ENCODE data around the gene ZNF726.
"Not testable (repeated sequence)": the region's sequence is repeated elsewhere in the genome, so short reads cannot be mapped to it uniquely, and the experiment has no call there.

Gene ZNF726

DNA sequence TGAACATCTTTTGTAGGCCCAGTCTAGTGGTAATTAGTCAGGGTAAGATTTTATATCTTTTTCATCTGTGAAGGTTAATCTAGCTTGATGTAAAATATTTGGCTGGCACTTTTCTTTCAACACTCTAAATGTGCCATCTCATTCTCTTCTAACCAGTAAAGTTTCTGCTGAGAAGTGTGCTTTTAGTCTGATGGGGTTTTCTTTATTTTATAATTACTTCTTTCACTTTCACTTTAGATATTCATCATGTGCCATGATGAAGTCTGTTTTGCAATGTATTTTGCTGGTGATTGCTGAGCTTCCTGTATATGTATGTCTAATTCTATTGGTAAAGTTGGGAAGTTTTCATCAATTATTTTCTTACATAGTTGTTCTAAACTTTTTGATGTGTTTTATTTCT lies 31.9 kb downstream of the ZNF726 start:
- peak; percentile 60 to 74 for ATAC-seq

DNA sequence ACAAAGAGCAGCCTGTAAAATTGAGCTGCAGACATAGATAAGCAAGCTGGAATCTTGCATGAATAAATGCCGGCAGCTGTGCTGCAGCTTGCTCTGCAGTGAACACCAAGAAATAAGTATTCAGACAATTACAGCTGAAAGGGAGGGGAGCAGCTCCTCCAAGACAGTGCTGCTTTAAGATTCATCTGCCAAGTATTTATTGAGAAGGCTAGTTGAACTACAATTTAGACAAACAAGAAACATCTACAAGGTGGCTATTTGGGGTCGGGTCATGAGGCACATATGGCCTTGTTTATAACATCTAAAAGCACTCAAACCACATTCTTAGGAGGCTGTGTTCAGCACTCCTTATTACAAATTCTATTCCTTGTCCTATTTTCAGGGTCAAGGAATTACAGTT lies 34.9 kb downstream of the ZNF726 start:
- no peak for ATAC-seq

DNA sequence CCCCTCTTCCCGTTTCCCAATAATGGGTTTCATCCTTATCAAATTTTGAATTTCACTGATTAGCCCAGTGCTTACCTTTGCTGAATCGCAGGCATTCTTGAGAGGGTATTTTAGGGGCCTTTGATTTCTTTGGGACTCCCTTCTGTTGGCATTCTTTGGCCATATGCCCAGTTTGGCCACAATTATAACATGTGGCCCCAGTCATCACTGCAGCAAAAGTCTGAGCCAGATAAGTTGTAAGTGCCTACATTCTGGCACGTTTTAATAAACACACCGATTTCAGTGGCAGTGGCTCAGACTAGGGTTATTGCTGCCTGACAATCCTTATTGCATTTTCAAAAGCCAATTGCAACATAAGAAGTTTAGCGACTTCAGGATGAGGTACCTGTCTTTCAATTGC lies 41.4 kb downstream of the ZNF726 start:
- no peak for ATAC-seq

DNA sequence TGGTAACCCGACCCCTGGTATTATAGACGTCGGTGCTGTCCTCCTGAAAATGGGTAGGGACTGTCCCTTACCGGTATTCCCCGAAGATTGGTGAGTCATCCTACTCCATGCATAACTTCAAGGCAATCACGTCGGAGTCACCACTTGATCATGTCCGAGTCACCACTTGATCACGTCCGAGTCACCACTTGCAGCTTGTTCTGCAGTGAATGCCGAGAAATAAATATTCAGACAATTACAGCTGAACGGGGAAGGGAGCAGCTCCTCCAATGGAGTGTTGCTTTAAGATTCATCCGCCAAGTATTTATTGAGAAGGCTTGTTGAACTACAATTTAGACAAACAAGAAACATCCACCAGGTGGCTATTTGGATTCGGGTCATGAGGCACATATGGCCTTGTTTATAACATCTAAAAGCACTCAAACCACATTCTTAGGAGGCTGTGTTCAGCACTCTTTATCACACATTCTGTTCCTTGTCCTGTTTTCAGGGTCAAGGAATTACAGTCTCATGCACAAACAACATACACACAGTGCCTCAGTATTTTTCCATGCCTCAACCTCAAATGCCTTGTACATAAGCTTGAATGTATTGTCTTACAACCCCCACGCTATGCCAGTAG lies 43.1 kb downstream of the ZNF726 start:
- ATAC-seq, result no peak

DNA sequence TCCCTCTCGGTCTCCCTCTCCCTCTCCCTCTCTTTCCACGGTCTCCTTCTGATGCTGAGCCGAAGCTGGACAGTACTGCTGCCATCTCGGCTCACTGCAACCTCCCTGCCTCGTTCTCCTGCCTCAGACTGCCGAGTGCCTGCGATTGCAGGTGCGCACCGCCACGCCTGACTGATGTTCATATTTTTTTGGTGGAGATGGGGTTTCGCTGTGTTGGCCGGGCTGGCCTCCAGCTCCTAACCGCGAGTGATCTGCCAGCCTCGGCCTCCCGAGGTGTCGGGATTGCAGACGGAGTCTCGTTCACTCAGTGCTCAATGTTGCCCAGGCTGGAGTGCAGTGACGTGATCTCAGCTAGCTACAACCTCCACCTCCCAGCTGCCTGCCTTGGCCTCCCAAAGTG lies 48.7 kb downstream of the ZNF726 start:
- not testable (repeated sequence) for ATAC-seq

DNA sequence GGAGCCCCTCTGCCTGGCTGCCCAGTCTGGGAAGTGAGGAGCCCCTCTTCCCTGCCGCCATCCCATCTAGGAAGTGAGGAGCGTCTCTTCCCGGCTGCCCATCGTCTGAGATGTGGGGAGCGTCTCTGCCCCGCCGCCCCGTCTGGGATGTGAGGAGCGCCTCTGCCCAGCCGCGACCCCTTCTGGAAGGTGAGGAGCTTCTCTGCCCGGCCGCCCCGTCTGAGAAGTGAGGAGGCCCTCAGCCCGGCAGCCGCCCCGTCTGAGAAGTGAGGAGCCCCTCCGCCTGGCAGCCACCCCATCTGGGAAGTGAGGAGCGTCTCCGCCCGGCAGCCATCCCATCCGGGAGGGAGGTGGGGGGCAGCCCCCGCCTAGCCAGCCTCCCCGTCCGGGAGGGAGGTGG lies 49.2 kb downstream of the ZNF726 start:
- not testable (repeated sequence) for ATAC-seq

DNA sequence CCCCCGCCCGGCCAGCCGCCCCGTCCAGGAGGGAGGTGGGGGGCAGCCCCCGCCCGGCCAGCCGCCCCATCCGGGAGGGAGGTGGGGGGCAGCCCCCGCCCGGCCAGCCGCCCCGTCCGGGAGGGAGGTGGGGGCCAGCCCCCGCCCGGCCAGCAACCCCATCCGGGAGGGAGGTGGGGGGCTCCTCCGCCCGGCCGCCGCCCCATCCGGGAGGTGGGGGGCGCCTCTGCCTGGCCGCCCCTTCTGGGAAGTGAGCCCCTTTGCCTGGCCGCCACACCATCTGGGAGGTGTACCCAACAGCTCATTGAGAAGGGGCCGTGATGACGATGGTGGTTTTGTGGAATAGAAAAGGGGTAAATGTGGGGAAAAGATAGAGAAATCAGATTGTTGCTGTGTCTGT lies 49.6 kb downstream of the ZNF726 start:
- ATAC-seq, result not testable (repeated sequence)

DNA sequence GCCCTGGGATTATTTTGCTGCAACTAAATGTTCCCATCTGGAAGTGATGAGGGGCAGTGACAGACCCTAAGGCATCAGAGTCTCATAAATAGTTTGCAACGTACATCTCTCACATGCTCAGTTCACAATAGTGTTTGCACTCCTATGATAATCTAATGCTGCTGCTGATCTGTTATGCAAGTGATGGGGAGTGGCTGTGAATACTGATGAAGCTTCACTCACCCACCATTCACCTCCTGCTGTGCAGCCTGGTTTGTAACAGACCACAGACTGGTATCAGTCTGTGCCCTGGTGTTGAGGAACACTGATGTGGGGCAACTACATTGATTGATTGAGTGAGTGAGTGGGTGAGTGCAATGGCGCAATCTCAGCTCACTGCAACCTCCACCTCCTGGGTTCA lies 54.9 kb downstream of the ZNF726 start:
- no peak for ATAC-seq

DNA sequence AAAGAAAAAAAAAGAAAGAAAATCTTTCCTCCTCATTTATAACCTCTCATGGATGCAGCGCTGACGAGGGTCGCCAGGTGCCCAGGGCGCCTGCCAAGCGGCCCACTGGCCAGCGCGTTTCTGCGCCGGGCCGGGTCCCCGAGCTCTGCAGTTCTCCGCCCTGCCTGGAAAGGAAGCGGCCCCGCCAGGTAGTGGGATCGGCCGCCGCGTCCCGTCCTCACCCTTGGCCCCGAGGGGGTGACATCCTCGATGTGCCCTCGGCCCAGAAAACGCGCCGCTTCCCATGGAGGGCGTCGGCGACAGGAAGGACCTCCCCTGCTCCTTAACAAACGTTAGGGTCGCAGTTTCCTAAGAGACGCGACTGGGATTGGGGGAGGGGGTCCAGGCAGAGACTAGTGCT lies 56.9 kb downstream of the ZNF726 start:
- ATAC-seq, result no peak

DNA sequence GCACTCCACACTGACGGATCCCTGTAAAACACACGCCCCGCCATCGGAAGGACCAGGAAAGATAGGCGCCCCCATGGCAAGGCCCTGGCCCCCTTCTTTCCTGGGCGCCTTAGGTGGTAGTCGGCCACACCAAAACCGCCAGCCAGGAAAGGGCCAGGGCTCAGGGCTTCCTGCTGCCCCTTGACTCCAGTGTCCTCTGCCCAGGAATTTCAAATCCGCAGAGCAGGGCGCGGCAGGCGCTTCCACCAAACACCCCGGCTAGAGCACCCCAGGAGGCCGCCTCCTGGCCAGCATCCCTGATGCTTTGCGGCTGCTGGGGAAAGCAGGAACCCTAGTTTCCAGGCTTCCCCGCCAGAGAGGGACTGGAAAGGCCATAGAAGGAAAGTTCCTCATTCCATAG lies 57.5 kb downstream of the ZNF726 start:
- no peak for ATAC-seq

DNA sequence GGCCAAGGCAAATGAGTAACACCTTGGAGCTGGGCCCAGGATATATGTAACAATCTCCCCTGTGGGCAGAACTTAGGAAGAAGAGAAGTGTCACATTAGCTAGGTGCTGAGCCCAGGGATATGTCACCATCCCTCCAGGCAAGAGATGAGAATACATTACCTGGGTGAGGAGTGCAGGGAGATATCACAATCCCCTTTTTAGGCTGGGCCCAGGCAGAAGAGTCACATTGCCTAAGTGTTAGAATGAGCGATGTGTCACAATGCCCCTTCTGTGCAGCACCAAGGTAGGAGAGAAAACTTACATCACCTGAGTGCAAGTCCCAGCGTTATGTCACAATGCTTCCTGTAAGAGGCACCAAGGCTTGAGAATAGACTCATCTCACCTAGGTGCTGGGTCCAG lies 60.3 kb downstream of the ZNF726 start:
- ATAC-seq, result no peak

DNA sequence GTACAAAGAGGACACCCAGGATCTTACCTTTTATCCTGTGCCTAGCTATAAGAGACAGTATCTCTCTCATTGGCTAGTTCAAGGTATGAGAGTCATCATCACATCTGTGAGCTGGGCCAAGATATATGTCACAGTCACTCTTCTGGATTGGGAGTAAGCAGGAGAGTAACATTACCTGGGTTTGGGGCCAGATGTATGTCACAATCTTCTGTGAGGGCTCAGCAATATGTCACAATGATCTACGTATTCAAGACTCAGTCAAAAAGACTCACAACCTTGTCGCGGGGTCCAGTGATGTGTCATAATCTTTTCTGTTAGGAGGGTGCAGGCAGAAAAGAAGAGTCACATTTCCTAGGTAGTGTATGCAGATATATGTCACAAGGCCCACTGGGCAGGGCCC lies 61.9 kb downstream of the ZNF726 start:
- ATAC-seq, result not testable (repeated sequence)

DNA sequence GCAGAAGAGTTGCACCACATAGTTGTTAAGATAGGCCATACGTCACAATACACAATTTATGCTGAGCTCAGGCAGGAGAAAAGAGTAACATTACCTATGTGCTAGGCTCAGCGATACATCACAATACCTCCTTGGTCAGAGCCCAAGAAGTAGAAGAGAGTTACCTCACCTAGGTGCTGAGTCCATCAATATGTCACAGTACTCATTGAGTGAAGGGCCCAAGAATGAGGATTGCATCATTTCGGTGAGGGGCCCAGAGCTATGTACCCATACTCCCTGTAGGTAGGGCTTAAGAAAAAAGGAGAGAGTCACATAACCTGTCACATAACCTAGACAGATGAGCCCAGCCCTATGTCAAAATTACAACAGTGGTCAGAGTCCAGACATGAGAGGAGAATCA lies 62.6 kb downstream of the ZNF726 start:
- ATAC-seq, result not testable (repeated sequence)

DNA sequence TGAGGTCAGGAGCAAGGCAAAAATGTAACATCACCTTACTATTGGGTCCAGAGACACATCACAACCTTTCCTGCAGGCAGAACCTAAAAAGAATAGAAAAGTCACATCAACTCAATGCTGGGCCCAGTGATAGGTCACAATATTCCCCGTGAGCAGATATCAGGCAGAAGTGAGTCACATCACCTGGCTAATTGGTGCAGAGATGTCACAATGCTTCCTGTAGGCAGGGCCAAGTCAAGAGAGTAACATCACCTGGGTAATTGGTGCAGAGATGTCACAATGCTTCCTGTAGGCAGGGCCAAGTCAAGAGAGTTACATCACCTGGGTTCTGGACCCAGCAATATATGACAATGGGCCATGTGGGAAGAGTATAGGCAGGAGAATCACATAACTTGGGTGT lies 63.4 kb downstream of the ZNF726 start:
- no peak for ATAC-seq

DNA sequence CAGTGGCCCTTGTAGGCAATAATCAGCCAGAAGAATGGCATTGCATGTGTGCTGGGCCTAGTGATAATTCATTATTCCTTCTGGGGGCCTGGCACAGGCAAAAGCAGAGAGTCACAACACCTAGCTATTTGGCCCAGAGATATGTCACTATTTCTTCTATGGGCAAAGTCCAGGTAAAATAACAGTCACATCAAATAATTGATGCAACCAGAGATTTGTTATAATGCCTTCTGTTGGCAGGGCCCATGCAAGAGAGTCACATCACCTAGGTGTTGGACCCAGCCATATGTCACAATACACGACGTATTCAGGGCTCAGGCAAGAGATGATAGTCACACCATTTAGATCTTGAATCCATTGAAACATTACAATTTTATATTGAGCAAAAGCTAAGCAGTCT lies 66.1 kb downstream of the ZNF726 start:
- ATAC-seq, result no peak

DNA sequence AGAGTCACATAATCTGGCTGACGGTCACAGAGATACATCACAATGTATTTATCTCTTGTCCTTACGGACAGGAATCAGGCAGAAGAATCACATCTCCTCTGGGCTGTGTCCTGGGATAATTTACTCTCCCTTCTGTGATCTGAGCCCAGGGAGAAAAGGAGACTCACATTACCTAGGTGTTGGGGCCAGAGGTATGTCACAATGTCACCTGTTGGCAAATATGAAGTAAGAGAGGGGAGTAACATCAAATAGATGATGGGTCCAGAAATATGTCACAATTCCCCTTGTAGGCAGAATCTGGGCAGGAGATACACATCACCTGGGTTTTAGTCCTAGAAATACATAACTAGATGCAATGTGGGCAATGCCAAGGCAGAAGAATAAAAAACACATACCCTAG lies 67.2 kb downstream of the ZNF726 start:
- no peak for ATAC-seq

DNA sequence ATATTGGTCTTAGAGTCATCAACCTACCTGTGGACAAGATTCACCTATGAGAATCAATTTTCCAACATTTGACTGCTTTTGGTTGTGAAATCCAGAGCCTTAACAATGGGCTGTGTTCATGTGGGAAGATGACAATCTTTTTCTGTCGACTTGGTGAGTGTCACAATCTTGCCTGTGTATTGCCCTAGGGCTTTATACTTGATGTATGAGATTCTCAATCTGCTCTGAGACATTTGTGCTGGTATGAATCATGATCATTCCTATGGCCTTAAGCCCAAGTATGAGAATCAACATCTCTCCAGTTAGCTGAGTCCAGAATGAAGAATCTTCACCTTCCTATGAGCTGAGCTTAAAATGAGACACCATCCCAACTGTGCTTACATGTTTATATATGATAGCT lies 68.7 kb downstream of the ZNF726 start:
- no peak for ATAC-seq

All from activated CD4-positive, CD25-positive, alpha-beta regulatory T cell treated with anti-CD3 and anti-CD28 coated beads, Interleukin-2, amount 50 U/mL, for 24 hours (primary cell).